ENCODE data around the gene NYAP2.

NYAP2 gene

DNA sequence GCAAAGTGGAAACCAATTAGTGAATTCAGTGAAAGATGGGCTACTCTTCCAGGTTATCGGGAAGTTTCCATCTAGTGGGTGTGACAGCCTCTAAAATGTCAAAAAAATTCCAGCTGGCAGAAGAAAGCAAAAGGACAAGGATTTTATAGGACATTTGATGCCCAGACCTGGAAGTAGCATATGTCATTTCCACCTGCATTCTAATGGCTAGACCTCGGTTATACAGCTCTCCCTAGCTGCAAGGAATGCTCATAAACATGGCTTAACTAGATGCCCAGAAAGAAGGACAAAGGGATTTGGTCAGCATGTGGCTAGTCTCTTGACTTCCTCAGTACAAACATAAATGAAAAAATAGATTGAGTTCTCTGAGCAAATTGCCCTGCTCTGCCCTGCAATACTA lies 215.4 kb downstream of the NYAP2 start:
- TF ChIP-seq POLR2AphosphoS5 (IDR thresholded peaks at IDR 0.05; ENCODE audit: low read depth) (no peak), SPI1 (IDR thresholded peaks at IDR 0.05; ENCODE audit: borderline replicate concordance, low read depth) (no peak), GABPA (IDR thresholded peaks at IDR 0.05; ENCODE audit: low read depth) (no peak)
- TF ChIP-seq, protein P1, sequence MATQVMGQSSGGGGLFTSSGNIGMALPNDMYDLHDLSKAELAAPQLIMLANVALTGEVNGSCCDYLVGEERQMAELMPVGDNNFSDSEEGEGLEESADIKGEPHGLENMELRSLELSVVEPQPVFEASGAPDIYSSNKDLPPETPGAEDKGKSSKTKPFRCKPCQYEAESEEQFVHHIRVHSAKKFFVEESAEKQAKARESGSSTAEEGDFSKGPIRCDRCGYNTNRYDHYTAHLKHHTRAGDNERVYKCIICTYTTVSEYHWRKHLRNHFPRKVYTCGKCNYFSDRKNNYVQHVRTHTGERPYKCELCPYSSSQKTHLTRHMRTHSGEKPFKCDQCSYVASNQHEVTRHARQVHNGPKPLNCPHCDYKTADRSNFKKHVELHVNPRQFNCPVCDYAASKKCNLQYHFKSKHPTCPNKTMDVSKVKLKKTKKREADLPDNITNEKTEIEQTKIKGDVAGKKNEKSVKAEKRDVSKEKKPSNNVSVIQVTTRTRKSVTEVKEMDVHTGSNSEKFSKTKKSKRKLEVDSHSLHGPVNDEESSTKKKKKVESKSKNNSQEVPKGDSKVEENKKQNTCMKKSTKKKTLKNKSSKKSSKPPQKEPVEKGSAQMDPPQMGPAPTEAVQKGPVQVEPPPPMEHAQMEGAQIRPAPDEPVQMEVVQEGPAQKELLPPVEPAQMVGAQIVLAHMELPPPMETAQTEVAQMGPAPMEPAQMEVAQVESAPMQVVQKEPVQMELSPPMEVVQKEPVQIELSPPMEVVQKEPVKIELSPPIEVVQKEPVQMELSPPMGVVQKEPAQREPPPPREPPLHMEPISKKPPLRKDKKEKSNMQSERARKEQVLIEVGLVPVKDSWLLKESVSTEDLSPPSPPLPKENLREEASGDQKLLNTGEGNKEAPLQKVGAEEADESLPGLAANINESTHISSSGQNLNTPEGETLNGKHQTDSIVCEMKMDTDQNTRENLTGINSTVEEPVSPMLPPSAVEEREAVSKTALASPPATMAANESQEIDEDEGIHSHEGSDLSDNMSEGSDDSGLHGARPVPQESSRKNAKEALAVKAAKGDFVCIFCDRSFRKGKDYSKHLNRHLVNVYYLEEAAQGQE (IDR thresholded peaks at IDR 0.05; ENCODE audit: insufficient replicate concordance, low read depth) = no peak
- TF ChIP-seq, protein P2, sequence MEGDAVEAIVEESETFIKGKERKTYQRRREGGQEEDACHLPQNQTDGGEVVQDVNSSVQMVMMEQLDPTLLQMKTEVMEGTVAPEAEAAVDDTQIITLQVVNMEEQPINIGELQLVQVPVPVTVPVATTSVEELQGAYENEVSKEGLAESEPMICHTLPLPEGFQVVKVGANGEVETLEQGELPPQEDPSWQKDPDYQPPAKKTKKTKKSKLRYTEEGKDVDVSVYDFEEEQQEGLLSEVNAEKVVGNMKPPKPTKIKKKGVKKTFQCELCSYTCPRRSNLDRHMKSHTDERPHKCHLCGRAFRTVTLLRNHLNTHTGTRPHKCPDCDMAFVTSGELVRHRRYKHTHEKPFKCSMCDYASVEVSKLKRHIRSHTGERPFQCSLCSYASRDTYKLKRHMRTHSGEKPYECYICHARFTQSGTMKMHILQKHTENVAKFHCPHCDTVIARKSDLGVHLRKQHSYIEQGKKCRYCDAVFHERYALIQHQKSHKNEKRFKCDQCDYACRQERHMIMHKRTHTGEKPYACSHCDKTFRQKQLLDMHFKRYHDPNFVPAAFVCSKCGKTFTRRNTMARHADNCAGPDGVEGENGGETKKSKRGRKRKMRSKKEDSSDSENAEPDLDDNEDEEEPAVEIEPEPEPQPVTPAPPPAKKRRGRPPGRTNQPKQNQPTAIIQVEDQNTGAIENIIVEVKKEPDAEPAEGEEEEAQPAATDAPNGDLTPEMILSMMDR (IDR thresholded peaks at IDR 0.05; ENCODE audit: insufficient read depth, low read length) = no peak
- DNase-seq (ENCODE audit: low read depth in 1 of 2, low spot score in 1 of 2) = no peak
- Histone ChIP-seq H3K4me3 (replicated peaks; ENCODE audit: insufficient read depth, low read length) (no peak overlapping the region), H3K27ac (replicated peaks) (no peak overlapping the region), H3K27me3 (ENCODE audit: insufficient read depth, poor library complexity, severe bottlenecking) (no peaks in the 10 kb centered on the region)

GRCh38 chr2:225615514-225615913 lies 216.0 kb downstream of the NYAP2 start:
- Histone ChIP-seq H3K27me3 (ENCODE audit: insufficient read depth, poor library complexity, severe bottlenecking) (no peaks in the 10 kb centered on the region), H3K4me3 (replicated peaks; ENCODE audit: insufficient read depth, low read length) (no peak overlapping the region), H3K27ac (replicated peaks) (no peak overlapping the region)
- TF ChIP-seq, protein P2 (IDR thresholded peaks at IDR 0.05; ENCODE audit: insufficient read depth, low read length) = no peak
- no peak for TF ChIP-seq GABPA (IDR thresholded peaks at IDR 0.05; ENCODE audit: low read depth)
- TF ChIP-seq, protein P1 (IDR thresholded peaks at IDR 0.05; ENCODE audit: insufficient replicate concordance, low read depth) = no peak
- TF ChIP-seq SPI1 (IDR thresholded peaks at IDR 0.05; ENCODE audit: borderline replicate concordance, low read depth) = no peak
- no peak for TF ChIP-seq POLR2AphosphoS5 (IDR thresholded peaks at IDR 0.05; ENCODE audit: low read depth)
- no peak for DNase-seq (ENCODE audit: low read depth in 1 of 2, low spot score in 1 of 2)

- TF ChIP-seq POLR2AphosphoS5 (IDR thresholded peaks at IDR 0.05; ENCODE audit: low read depth) (no peak), GABPA (IDR thresholded peaks at IDR 0.05; ENCODE audit: low read depth) (no peak), SPI1 (IDR thresholded peaks at IDR 0.05; ENCODE audit: borderline replicate concordance, low read depth) (no peak)
- TF ChIP-seq, protein P2 (IDR thresholded peaks at IDR 0.05; ENCODE audit: insufficient read depth, low read length) = no peak
- TF ChIP-seq, protein P1 (IDR thresholded peaks at IDR 0.05; ENCODE audit: insufficient replicate concordance, low read depth) = no peak
- no peak for DNase-seq (ENCODE audit: low read depth in 1 of 2, low spot score in 1 of 2)
- no peak overlapping the region for H3K27ac ChIP-seq (replicated peaks)
- no peak overlapping the region for H3K4me3 ChIP-seq (replicated peaks; ENCODE audit: insufficient read depth, low read length)
- no peaks in the 10 kb centered on the region for H3K27me3 ChIP-seq (ENCODE audit: insufficient read depth, poor library complexity, severe bottlenecking)
These were observed 216.9 kb downstream of the NYAP2 start for GRCh38 chr2:225616372-225616771.

All from HL-60 (cell line).